NOMO-1 (cell line): ENCODE results near the gene ARHGAP18.

Experiments used
- DNase-seq, 2 experiments: peaks; one replicate each; lab custom pipeline; 2025; ENCODE audit not compliant: unreplicated experiment in 2 of 2; lab: John Stamatoyannopoulos, UW

Gene ARHGAP18

DNA sequence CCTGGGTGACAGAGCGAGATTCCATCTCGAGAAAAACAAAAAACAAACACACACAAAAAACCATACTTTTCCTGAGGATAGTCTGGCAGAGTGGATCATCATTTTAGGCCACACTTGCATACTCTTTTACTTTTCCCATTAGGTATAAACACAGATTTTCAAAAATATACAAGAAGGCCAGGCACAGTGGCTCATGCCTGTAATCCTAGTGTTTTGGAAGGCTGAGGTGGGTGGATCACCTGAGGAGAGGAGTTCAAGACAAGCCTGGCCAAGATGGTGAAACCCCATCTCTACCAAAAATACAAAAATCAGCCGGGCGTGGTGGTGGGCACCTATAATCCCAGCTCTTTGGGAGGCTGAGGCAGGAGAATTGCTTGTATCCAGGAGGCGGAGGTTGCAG lies 85.5 kb downstream of the ARHGAP18 start:
- DNase-seq = no peak

GRCh38 chr6:129623008-129623732 lies 86.8 kb downstream of the ARHGAP18 start:
- peak in 1 of 2 experiments; percentile 73 for DNase-seq

GRCh38 chr6:129621252-129621651 lies 88.7 kb downstream of the ARHGAP18 start:
- no peak for DNase-seq

DNA sequence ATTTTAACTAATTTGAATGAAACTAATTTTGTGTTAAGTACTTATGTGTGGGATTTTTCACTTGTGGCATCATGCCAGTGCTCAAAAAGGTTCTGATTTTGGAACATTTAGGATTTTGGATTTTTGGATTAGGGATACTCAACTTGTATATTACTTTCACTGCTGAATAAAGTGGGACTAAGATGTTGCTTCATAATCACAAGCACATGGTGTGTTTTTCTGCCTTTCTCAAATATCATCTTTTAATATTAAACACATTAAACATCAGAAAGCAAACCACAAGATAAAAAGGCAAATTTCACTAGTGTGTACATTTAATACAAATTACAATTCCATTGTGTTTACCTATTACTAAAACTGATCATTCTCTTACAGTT lies 89.8 kb downstream of the ARHGAP18 start:
- DNase-seq = no peak

DNA sequence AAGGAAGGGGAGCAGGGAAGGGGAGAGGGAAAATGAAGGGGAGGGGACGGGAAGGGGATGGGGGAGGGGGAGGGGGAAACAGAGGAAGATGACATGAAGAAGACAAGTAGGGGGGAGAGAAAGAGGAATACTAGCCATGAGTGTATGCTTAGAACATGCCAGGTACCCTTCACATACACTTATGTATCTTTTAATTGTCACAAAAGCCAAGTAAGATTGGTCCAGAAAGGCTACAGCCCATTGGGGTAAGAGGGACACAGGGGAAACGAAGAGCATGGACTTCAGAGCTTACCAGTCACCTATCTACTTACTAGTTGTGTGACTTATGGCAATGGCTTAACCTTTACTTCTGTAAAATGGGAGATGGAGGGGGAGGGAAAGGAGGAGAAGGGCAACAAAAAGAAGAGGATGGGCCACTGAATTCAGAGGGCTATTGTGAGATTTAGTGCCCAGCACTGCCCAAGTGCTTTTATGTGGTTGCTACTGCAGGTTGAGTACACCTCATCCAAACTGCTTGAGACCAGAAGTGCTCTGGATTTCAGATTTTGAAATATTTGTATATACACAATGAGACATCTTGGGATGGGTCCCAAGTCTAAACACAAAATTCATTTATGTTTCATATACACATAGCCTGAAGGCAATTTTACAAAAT lies 90.3 kb downstream of the ARHGAP18 start:
- DNase-seq = no peak

DNA sequence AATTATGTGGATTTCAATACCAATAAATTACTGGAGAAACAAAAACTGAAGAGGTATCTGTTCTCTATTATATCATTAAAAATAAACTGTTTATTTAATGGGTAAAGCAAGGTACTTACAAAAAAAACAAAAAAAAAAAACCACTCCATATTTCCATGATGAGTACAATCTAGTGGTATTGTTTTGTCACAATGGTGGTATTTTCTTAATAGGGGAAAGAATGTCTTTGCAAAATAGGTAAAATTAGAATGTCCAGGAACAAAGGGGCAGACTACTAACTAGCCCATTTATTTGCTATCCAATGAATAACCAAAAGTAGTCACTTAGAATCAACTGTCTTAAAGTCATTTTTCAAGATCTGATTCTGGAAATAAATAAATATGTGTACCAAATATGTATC lies 92.0 kb downstream of the ARHGAP18 start:
- DNase-seq = no peak

GRCh38 chr6:129615496-129615895 lies 94.5 kb downstream of the ARHGAP18 start:
- no peak for DNase-seq

- no peak for DNase-seq
These were observed 95.0 kb downstream of the ARHGAP18 start for GRCh38 chr6:129615020-129615419.

GRCh38 chr6:129614464-129614863 lies 95.5 kb downstream of the ARHGAP18 start:
- no peak for DNase-seq

GRCh38 chr6:129612440-129612839 lies 97.5 kb downstream of the ARHGAP18 start:
- no peak for DNase-seq

- DNase-seq = no peak
These were observed 100.3 kb downstream of the ARHGAP18 start for GRCh38 chr6:129609635-129610034.

DNA sequence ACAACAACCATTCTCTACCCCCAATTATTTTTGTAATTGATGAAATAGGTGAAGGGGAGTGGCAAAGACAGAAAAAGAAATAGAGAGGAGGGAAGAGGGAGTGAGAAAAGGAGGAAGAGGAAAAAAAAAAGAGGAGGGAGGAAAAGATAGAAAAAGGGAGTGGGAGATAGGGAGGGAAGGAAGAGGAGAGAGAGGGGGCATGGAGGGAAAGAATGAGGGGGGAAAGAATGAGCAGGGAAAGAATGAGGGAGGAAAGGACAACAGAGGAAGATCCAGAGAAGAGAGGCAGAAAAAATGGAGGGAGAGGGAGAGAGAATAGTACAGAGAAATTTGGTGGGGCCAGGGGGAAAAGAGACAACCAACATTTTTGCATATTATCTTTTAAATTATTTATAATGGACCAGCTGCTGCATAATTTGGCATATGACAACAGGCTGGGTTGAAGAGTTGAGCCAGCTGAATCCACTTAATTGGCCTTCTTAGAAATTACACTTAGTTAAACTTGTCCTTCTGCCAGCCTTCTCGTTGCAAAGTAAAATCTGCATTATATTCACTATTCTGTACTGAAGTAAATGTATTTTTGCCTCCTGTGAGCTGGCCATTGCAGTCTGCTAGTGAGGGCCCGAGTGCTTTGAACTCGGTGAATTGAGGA lies 101.0 kb downstream of the ARHGAP18 start:
- DNase-seq = no peak

- no peak for DNase-seq
These were observed 102.3 kb downstream of the ARHGAP18 start for GRCh38 chr6:129607581-129608186.

GRCh38 chr6:129606664-129607063 lies 103.3 kb downstream of the ARHGAP18 start:
- DNase-seq = peak in 1 of 2 experiments; percentile 91

- peak; percentile 30 to 79 for DNase-seq
These were observed 104.0 kb downstream of the ARHGAP18 start for GRCh38 chr6:129605967-129606366.

GRCh38 chr6:129605095-129605494 lies 104.9 kb downstream of the ARHGAP18 start:
- no peak for DNase-seq

GRCh38 chr6:129604321-129604720 lies 105.7 kb downstream of the ARHGAP18 start:
- DNase-seq = no peak

DNA sequence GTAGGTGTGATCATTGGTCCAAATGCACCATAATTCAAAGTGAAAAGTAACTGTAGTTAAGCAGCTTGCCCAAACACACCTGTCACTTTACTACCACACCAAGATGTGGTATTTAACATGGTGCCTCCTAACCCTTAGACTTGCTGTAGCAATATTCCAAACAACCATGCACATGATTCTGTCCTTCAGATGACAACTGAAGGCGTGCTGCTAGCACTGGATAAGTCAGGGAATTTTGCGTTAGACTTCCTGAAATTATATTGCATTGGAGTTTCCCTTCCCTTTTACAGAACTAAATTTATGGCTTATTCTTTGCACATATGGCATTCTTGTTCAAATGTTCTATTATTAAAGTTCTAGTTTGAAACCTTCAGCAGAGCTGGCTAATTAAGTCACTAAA lies 106.2 kb downstream of the ARHGAP18 start:
- DNase-seq = peak in 1 of 2 experiments; percentile 9

DNA sequence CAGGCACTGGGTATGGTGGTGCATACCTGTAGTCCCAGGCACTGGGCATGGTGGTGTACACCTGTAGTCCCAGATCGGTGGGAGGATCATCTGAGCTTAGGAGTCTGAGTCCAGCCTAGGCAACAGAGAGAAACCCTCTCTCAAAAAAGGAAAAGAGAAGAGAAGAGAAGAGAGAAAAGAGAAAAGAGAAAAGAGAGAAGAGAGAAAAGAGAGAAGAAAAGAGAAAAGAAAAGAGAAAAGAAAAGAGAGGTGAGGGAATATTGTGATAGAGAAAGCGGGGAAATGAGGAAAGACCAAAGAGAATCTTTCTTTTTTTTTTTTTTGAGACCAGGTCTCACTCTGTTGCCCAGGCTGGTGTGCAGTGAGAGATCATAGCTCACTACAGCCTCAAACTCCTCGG lies 108.7 kb downstream of the ARHGAP18 start:
- DNase-seq = no peak

DNA sequence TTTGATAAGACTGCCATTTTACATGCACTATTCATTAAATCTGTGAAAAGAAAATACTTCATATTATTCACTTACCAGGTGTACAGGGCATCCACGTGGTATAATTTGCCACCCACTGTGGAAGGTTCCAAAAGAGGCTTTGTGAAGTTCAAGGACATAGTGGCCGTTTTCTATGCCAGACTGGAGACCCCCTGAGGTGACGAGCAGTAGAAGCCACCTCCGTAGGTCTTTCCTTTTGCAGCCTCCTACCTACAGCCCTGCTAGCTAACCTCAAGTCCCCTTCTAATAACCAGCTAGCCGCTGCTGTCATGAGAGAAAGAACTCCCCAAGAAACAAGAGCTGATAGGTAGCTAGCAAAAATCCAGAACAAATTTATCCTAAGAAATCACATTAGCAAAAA lies 110.5 kb downstream of the ARHGAP18 start:
- DNase-seq = no peak
